Activated CD8-positive, alpha-beta memory T cell treated with anti-CD3 and anti-CD28 coated beads, Interleukin-2, amount 50 U/mL, for 48 hours (primary cell): ENCODE data around the gene CCL17.
"Not testable (repeated sequence)": the region's sequence is repeated elsewhere in the genome, so short reads cannot be mapped to it uniquely, and the experiment has no call there.

ENCODE experiments used
- DNase-seq: peaks from one replicate; pipeline ENCODE4 v3.0.0-alpha.2; 2020

Gene CCL17

DNA sequence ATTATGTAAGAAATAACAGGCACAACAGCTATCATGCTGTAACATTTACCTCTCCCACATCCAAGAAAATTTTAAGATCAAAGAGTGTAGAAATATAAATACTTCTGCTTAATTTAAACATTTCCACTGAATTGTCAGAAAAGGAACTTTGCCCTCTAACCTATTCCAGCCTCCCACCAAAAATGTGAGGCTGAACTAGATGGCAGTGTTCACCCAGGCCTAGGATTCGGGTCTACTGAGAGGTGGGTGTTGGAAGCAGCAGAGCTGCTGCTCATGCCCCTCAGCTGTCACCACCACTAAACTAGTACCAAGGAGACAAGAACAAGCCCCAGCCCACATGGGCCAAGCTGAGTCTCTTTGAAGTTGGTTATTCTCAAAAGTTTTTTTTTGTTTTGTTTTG is 31.3 kb downstream of the CCL17 start:
- no peak for DNase-seq

DNA sequence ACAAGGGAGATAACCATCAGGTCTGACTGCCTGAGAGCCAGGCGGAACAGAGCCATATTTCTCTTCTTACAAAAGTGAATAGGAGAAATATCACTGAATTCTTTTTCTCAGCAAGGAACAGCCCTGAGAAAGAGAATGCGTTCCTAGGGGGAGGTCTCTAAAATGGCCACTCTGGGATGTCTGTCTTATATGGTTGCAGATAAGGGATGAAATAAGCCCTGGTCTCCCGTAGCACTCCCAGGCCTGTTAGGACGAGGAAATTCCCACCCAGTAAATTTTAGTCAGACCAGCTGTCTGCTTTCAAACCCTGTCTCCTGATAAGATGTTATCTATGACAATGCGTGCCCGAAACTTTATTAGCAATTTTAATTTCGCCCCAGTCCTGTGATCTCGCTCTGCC is 35.4 kb downstream of the CCL17 start:
- not testable (repeated sequence) for DNase-seq

DNA sequence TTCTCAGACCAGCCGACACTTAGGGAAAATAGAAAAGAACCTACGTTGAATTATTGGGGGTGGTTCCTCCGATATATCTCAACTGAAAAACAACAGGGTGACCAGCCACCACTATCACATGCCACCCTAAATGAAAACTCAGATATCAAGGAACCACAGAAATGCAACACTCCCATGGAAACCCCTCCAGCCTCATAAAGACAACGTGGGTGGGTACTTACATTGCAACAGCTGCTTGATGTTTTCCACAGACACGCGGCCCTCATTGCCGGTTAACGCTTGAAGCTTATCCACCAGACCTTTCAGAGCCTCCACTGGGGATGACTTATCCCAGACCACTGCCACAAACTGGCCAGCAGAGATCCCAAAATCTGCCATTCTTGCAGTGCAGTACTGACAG is 36.0 kb downstream of the CCL17 start:
- DNase-seq = not testable (repeated sequence)

DNA sequence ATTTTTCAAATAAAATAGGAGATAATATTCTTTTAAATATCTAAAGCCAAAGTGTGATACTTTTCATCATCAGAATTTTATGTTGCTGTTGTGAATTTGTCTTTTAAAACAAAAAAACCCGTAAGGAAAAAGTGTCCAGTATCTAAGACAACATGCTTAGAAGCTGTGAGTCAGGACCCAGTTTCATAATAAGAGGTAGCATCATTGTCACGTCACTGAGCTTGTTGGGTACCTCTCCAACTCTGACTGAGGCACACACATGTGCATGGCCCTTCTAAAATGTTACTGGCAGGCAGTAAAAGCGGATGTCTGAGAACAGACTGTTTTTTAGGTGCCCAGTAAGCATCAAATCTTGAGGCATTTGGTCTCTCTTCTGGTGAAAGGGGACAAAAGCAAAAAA is 40.1 kb downstream of the CCL17 start:
- DNase-seq = no peak

DNA sequence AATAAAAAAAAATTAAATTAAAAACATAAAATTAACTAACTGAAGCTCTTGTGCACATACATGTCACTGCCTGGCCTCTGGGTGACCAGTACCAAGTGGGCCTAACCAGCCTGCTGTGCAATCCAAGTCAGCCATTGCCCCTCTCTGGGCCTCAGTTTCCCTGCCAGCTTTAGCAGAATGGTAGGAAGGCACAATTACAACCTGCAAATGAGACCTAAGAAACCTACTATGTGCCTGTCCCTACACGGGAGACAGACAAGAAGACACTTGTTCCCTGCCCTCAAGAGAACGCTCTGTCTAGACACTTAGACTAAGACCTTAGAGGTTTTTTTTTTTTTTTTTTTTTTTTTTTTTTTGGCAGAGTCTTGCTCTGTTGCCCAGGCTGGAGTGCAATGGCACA is 40.9 kb downstream of the CCL17 start:
- no peak for DNase-seq

DNA sequence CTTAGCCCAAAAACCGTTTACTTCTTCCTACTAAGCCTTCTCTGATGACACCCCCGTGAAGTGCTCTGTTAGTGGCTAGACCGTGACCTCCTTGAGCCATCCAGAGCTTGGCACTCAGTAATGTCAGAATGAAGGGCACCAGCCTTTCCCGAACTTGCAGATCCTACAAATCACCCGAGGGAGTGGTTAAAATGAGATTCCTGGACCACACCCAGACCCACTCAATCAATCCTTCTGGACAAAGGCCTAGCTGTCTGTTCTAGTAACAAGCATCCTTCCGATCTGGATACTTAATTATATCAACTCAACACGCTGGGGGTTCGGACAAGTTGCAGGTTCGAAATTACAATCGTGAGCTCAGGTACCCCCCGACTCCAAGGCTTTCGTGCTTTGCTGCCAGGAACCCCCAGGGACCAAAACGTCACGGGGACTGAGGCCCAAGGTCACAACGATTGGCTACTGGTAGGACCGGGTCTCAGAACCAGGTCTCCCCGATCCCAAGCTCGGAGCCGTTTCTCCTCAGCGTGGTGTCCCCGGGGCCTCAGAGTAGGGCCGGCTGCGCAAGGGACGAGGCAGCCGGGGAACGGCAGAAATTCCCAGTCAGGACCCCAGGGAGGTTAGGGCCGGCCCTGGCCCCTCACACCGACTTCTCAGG is 42.1 kb downstream of the CCL17 start:
- no peak for DNase-seq

DNA sequence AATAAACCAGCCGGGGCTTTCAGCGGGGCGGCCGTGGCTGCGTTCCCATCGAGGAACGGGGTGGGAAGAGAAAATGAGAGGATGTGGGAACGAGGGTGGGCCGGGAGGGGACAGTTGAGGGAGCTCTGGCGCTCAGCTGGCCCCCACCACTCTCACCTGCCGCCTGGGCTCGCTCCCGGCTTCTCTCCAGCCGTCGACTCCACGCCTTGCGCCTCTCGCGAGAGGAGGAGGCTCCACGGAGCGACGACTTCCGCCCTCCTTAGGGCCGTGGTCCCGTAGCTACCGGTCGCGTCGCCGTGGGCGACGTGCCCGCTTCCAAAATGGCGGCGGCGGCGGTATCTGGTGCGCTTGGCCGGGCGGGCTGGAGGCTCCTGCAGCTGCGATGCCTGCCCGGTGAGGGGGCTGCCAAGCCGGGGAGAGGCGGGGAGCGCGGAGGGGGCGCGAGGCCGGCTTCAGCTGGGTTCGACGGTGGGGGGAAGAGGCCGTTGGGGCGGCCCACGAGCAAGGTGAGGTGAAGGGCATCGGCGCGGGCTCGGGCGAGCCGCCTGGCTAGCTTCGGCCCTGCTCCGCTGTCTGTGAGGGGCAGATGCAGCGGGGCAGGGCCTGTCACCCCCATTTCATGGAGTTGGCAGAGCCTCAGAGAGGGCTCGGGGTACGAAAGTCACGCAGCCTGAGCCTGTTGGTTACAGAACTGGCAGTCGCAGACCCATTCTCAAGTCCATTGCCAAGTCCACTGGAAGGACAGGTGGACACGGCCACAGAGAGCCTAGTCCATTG is 42.8 kb downstream of the CCL17 start, which contains the start of the genes CIAPIN1 and COQ9:
Gene CIAPIN1 (minus strand): TSS at position 200 of the 777 bp plus-strand sequence. CDS start 6,457 bp downstream, outside the sequence.
Gene COQ9 (plus strand): TSS at position 294 of the 777 bp plus-strand sequence. CDS start 27 bp downstream, at position 321.
- DNase-seq = peak; percentile 95

DNA sequence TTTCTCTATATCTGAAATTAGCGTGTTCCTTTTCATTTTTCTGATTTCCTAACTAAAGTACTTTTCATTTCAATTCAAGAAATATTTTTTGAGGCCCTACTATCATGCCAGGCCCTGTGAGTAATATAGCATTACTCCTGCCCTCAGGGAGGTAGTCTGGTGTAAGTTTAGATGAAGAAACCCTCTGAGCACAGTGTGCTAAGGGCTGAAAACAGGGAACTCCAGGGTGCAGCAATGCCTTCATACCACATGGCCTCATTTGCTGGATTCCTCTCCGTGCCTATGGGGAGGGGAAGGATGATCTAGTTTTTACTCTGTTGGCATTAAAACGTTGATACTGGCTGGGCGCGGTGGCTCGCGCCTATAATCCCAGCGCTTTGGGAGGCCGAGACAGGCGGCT is 47.5 kb downstream of the CCL17 start:
- no peak for DNase-seq

DNA sequence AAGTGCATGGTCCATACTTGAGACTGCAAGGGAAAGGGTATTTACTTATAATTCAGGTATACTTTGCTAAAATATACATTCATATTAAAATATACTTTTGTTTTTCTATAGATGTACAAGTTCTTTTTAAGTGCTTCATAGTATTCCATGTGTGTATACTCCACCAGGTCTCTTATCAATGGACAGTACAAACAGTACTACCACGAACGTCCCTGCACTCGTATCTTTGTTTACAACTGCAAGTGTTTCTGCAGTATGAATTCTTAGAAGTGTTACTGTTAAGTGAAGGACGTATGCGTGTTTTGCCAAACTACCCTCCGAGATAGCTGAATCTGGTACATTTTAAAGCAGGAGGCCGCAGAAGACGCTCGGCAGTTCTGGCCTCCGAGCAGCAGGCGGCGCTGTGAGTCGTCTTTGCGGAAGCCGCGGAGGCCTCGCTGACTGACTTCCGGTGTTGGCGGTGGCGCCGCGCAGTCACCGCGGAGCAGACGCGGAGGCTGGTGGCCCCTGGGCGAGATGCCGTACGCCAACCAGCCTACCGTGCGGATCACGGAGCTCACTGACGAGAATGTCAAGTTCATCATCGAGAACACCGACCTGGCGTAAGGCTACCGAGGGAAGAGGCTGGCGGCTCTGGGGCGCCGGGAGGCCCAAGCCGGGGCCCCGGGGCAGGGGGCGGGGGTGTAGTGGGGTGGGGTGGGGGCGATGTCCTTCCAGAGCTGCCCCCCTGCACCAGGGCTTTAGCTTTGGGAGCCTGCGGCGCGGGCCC is 57.8 kb downstream of the CCL17 start, which contains the start of gene POLR2C:
Gene POLR2C (plus strand): TSS at position 471 of the 769 bp plus-strand sequence. CDS start 46 bp downstream, at position 517.
- DNase-seq = peak; percentile 98

DNA sequence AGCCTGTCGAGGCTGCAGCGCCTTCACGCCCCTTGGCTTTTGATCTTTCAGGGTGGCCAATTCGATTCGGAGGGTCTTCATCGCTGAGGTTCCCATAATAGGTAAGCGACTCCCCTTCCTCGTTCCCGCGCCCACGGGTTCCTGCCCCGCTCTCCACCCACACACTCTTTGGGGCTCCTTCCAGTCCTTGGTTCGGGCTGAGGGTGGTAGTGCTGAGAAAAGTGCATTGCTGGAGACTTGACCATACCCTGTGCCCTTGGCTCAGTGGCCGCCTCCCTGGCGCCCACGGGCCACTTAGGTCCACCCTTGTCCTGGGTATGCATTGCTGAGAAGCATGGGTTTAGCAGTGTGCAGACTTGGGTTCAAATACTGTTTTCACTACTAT is 58.4 kb downstream of the CCL17 start:
- no peak for DNase-seq

DNA sequence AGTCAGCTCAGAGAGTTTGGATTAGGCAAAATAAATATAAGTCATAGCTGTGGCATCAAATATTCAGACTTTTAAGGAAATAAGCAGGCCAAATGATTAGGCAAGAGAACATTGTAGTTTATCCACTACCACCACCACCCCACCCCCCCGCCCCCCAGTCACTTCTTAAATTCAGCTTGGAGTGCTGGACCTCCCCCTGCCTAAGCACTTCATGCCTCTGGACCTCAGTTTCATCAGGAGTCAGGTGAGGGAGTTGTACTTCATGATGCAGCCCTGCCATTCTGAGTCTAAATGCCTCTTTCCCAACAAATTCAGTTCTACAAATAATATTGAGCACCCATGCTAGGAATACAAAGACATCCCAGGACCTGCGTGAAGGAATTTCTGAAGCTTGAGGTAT is 60.0 kb downstream of the CCL17 start:
- DNase-seq = no peak
